ENCODE results near the gene MKKS.
"Not testable (repeated sequence)": the region's sequence is repeated elsewhere in the genome, so short reads cannot be mapped to it uniquely, and the experiment has no call there.

Gene MKKS

GRCh38 chr20:10402938-10403608 is 30.9 kb downstream of the MKKS start:
- Histone ChIP-seq H3K27ac (ENCODE audit: low read depth in 2 of 2, low read length in 2 of 2) (no peak overlapping the region), H3K4me3 (ENCODE audit: low read length in 2 of 2) (no peak overlapping the region), H3K27me3 (ENCODE audit: control insufficient read depth in 2 of 2, insufficient read depth in 2 of 2, low read length in 2 of 2) (no peaks in the 10 kb centered on the region), H3K9ac (ENCODE audit: low read depth in 1 of 2, low read length in 2 of 2) (no peak overlapping the region), H3K4me1 (ENCODE audit: control insufficient read depth in 2 of 2, insufficient read depth in 2 of 2, low read length in 2 of 2) (no peaks in the 10 kb centered on the region), H3K9me3 (ENCODE audit: control insufficient read depth in 2 of 2, low read length in 2 of 2) (no peaks in the 10 kb centered on the region), H3K36me3 (ENCODE audit: control insufficient read depth in 2 of 2, insufficient read depth in 2 of 2, low read length in 2 of 2) (peaks cover 18 to 24% of the 10 kb centered on the region in 2 donors)

DNA sequence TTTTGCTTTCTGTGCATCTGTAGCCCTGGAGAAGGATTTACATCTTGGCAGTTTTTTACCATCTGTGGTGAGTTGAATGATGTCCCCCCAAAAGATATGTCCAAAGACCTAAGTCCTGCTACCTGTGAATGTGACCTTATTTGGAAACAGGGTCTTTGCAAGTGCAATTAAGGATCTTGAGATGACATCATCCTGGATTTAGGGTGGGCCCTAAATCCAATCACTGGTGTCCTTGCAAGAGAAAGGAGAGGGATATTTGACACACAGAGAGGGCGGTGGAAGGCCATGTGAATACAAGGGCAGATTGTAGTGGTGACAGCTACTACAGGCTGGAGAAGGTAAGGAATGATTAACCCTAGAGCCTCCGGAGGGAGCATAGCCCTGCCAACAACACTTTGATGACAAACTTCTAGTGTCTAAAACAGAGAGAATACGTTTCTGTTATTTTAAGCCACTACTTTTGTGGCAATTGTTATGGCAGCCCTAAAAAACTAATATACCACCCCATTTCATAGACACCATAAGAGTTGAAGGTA is 35.1 kb downstream of the MKKS start:
- Histone ChIP-seq H3K9ac (ENCODE audit: low read depth in 1 of 2, low read length in 2 of 2) (no peak overlapping the region), H3K9me3 (ENCODE audit: control insufficient read depth in 2 of 2, low read length in 2 of 2) (no peaks in the 10 kb centered on the region), H3K27me3 (ENCODE audit: control insufficient read depth in 2 of 2, insufficient read depth in 2 of 2, low read length in 2 of 2) (no peaks in the 10 kb centered on the region), H3K27ac (ENCODE audit: low read depth in 2 of 2, low read length in 2 of 2) (no peak overlapping the region), H3K36me3 (ENCODE audit: control insufficient read depth in 2 of 2, insufficient read depth in 2 of 2, low read length in 2 of 2) (no peaks in the 10 kb centered on the region), H3K4me1 (ENCODE audit: control insufficient read depth in 2 of 2, insufficient read depth in 2 of 2, low read length in 2 of 2) (no peaks in the 10 kb centered on the region), H3K4me3 (ENCODE audit: low read length in 2 of 2) (no peak overlapping the region)

- not testable (repeated sequence) for H3K36me3 ChIP-seq (ENCODE audit: control insufficient read depth in 2 of 2, insufficient read depth in 2 of 2, low read length in 2 of 2); H3K27me3 ChIP-seq (ENCODE audit: control insufficient read depth in 2 of 2, insufficient read depth in 2 of 2, low read length in 2 of 2); H3K4me3 ChIP-seq (ENCODE audit: low read length in 2 of 2); H3K9ac ChIP-seq (ENCODE audit: low read depth in 1 of 2, low read length in 2 of 2); H3K9me3 ChIP-seq (ENCODE audit: control insufficient read depth in 2 of 2, low read length in 2 of 2); H3K4me1 ChIP-seq (ENCODE audit: control insufficient read depth in 2 of 2, insufficient read depth in 2 of 2, low read length in 2 of 2); H3K27ac ChIP-seq (ENCODE audit: low read depth in 2 of 2, low read length in 2 of 2)
Observed at GRCh38 chr20:10394752-10395151, 39.3 kb downstream of the MKKS start.

- Histone ChIP-seq H3K4me1 (ENCODE audit: control insufficient read depth in 2 of 2, insufficient read depth in 2 of 2, low read length in 2 of 2) (no peaks in the 10 kb centered on the region), H3K27ac (ENCODE audit: low read depth in 2 of 2, low read length in 2 of 2) (no peak overlapping the region), H3K4me3 (ENCODE audit: low read length in 2 of 2) (no peak overlapping the region), H3K27me3 (ENCODE audit: control insufficient read depth in 2 of 2, insufficient read depth in 2 of 2, low read length in 2 of 2) (no peaks in the 10 kb centered on the region), H3K36me3 (ENCODE audit: control insufficient read depth in 2 of 2, insufficient read depth in 2 of 2, low read length in 2 of 2) (no peaks in the 10 kb centered on the region), H3K9me3 (ENCODE audit: control insufficient read depth in 2 of 2, low read length in 2 of 2) (no peaks in the 10 kb centered on the region), H3K9ac (ENCODE audit: low read depth in 1 of 2, low read length in 2 of 2) (no peak overlapping the region)
Observed at GRCh38 chr20:10390709-10391108, 43.3 kb downstream of the MKKS start.

- Histone ChIP-seq H3K27me3 (ENCODE audit: control insufficient read depth in 2 of 2, insufficient read depth in 2 of 2, low read length in 2 of 2) (no peaks in the 10 kb centered on the region), H3K4me3 (ENCODE audit: low read length in 2 of 2) (no peak overlapping the region), H3K9me3 (ENCODE audit: control insufficient read depth in 2 of 2, low read length in 2 of 2) (no peaks in the 10 kb centered on the region), H3K36me3 (ENCODE audit: control insufficient read depth in 2 of 2, insufficient read depth in 2 of 2, low read length in 2 of 2) (no peaks in the 10 kb centered on the region), H3K9ac (ENCODE audit: low read depth in 1 of 2, low read length in 2 of 2) (no peak overlapping the region), H3K27ac (ENCODE audit: low read depth in 2 of 2, low read length in 2 of 2) (no peak overlapping the region), H3K4me1 (ENCODE audit: control insufficient read depth in 2 of 2, insufficient read depth in 2 of 2, low read length in 2 of 2) (no peaks in the 10 kb centered on the region)
Observed at GRCh38 chr20:10388597-10388996, 45.4 kb downstream of the MKKS start.

GRCh38 chr20:10387686-10388085 is 46.3 kb downstream of the MKKS start:
- Histone ChIP-seq H3K4me3 (ENCODE audit: low read length in 2 of 2) (no peak overlapping the region), H3K9ac (ENCODE audit: low read depth in 1 of 2, low read length in 2 of 2) (no peak overlapping the region), H3K36me3 (ENCODE audit: control insufficient read depth in 2 of 2, insufficient read depth in 2 of 2, low read length in 2 of 2) (no peaks in the 10 kb centered on the region), H3K27ac (ENCODE audit: low read depth in 2 of 2, low read length in 2 of 2) (no peak overlapping the region), H3K9me3 (ENCODE audit: control insufficient read depth in 2 of 2, low read length in 2 of 2) (no peaks in the 10 kb centered on the region), H3K27me3 (ENCODE audit: control insufficient read depth in 2 of 2, insufficient read depth in 2 of 2, low read length in 2 of 2) (no peaks in the 10 kb centered on the region), H3K4me1 (ENCODE audit: control insufficient read depth in 2 of 2, insufficient read depth in 2 of 2, low read length in 2 of 2) (no peaks in the 10 kb centered on the region)

DNA sequence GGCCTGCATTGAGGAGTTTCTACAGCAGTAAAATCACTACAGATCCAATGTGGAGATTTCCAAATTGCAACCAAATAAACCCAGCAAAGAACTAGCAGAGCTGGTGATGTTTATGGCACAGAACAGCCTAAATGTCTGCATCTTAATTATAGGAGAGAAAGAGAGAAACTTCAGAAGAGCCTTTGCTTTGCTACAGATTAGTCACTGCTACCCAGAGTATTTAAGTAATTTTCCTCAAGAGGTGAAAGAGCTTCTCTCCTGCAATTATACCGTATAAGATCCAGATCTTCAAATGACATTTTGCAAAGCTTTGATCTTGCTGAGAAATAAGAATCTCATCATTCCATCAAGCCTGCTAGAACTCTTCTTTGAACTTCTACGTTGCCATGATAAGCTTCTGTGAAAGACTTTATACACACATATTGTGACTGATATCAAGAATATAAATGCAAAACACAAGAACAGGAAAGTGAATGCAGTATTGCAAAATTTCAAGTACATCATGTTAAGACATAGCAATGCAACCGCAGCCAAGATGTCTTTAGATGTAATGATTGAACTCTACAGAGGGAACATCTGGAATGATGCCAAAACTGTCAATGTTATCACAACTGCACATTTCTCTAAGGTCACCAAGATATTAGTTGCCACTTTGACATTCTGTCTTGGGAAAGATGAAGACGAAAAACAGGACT is 48.0 kb downstream of the MKKS start:
- H3K9ac ChIP-seq (ENCODE audit: low read depth in 1 of 2, low read length in 2 of 2) = no peak overlapping the region
- H3K27ac ChIP-seq (ENCODE audit: low read depth in 2 of 2, low read length in 2 of 2) = no peak overlapping the region
- H3K4me3 ChIP-seq (ENCODE audit: low read length in 2 of 2) = no peak overlapping the region
- no peaks in the 10 kb centered on the region for H3K4me1 ChIP-seq (ENCODE audit: control insufficient read depth in 2 of 2, insufficient read depth in 2 of 2, low read length in 2 of 2)
- H3K36me3 ChIP-seq (ENCODE audit: control insufficient read depth in 2 of 2, insufficient read depth in 2 of 2, low read length in 2 of 2) = no peaks in the 10 kb centered on the region
- no peaks in the 10 kb centered on the region for H3K27me3 ChIP-seq (ENCODE audit: control insufficient read depth in 2 of 2, insufficient read depth in 2 of 2, low read length in 2 of 2)
- no peaks in the 10 kb centered on the region for H3K9me3 ChIP-seq (ENCODE audit: control insufficient read depth in 2 of 2, low read length in 2 of 2)

GRCh38 chr20:10381477-10381876 is 52.5 kb downstream of the MKKS start:
- Histone ChIP-seq H3K9ac (ENCODE audit: low read depth in 1 of 2, low read length in 2 of 2) (no peak overlapping the region), H3K4me3 (ENCODE audit: low read length in 2 of 2) (no peak overlapping the region), H3K27ac (ENCODE audit: low read depth in 2 of 2, low read length in 2 of 2) (no peak overlapping the region), H3K27me3 (ENCODE audit: control insufficient read depth in 2 of 2, insufficient read depth in 2 of 2, low read length in 2 of 2) (no peaks in the 10 kb centered on the region), H3K4me1 (ENCODE audit: control insufficient read depth in 2 of 2, insufficient read depth in 2 of 2, low read length in 2 of 2) (no peaks in the 10 kb centered on the region), H3K36me3 (ENCODE audit: control insufficient read depth in 2 of 2, insufficient read depth in 2 of 2, low read length in 2 of 2) (no peaks in the 10 kb centered on the region), H3K9me3 (ENCODE audit: control insufficient read depth in 2 of 2, low read length in 2 of 2) (no peaks in the 10 kb centered on the region)

- no peaks in the 10 kb centered on the region for H3K27me3 ChIP-seq (ENCODE audit: control insufficient read depth in 2 of 2, insufficient read depth in 2 of 2, low read length in 2 of 2)
- no peaks in the 10 kb centered on the region for H3K4me1 ChIP-seq (ENCODE audit: control insufficient read depth in 2 of 2, insufficient read depth in 2 of 2, low read length in 2 of 2)
- no peaks in the 10 kb centered on the region for H3K9me3 ChIP-seq (ENCODE audit: control insufficient read depth in 2 of 2, low read length in 2 of 2)
Observed at GRCh38 chr20:10379761-10380160, 54.3 kb downstream of the MKKS start.

GRCh38 chr20:10376270-10377075 is 57.5 kb downstream of the MKKS start:
- Histone ChIP-seq H3K9ac (ENCODE audit: low read depth in 1 of 2, low read length in 2 of 2) (no peak overlapping the region), H3K4me1 (ENCODE audit: control insufficient read depth in 2 of 2, insufficient read depth in 2 of 2, low read length in 2 of 2) (no peaks in the 10 kb centered on the region), H3K9me3 (ENCODE audit: control insufficient read depth in 2 of 2, low read length in 2 of 2) (no peaks in the 10 kb centered on the region), H3K27me3 (ENCODE audit: control insufficient read depth in 2 of 2, insufficient read depth in 2 of 2, low read length in 2 of 2) (no peaks in the 10 kb centered on the region), H3K27ac (ENCODE audit: low read depth in 2 of 2, low read length in 2 of 2) (no peak overlapping the region), H3K4me3 (ENCODE audit: low read length in 2 of 2) (no peak overlapping the region), H3K36me3 (ENCODE audit: control insufficient read depth in 2 of 2, insufficient read depth in 2 of 2, low read length in 2 of 2) (no peaks in the 10 kb centered on the region)

More at GRCh38 chr20:10379761-10380160, 54.3 kb downstream of the MKKS start:
- Histone ChIP-seq H3K27ac (ENCODE audit: low read depth in 2 of 2, low read length in 2 of 2) (no peak overlapping the region), H3K4me3 (ENCODE audit: low read length in 2 of 2) (no peak overlapping the region), H3K9ac (ENCODE audit: low read depth in 1 of 2, low read length in 2 of 2) (no peak overlapping the region), H3K36me3 (ENCODE audit: control insufficient read depth in 2 of 2, insufficient read depth in 2 of 2, low read length in 2 of 2) (no peaks in the 10 kb centered on the region)

Data from mucosa of rectum (tissue), 2 donors.